Measurements from ENCODE around the gene ADAM12.
"Not testable (repeated sequence)": the region's sequence is repeated elsewhere in the genome, so short reads cannot be mapped to it uniquely, and the experiment has no call there.

The ADAM12 gene

GRCh38 chr10:126402721-126403695, 14.7 kb upstream of the ADAM12 start:
- no peak for DNase-seq

- DNase-seq: no peak
Observed at GRCh38 chr10:126400641-126401040, 12.4 kb upstream of the ADAM12 start.

GRCh38 chr10:126398924-126399323, 10.6 kb upstream of the ADAM12 start:
- DNase-seq: no peak

- no peak for DNase-seq
Observed at GRCh38 chr10:126398383-126398743, 10.1 kb upstream of the ADAM12 start.

- peak; percentile 97 for DNase-seq
Observed at GRCh38 chr10:126397640-126398382, 9.5 kb upstream of the ADAM12 start.

- DNase-seq: no peak
Observed at GRCh38 chr10:126397156-126397555, 8.9 kb upstream of the ADAM12 start.

GRCh38 chr10:126394948-126395347, 6.7 kb upstream of the ADAM12 start:
- DNase-seq: no peak

- no peak for DNase-seq
Observed at GRCh38 chr10:126393076-126393475, 4.8 kb upstream of the ADAM12 start.

GRCh38 chr10:126392469-126392868, 4.2 kb upstream of the ADAM12 start:
- no peak for DNase-seq

GRCh38 chr10:126392068-126392467, 3.8 kb upstream of the ADAM12 start:
- no peak for DNase-seq

GRCh38 chr10:126391192-126391885, 3.1 kb upstream of the ADAM12 start:
- peak; percentile 39 for DNase-seq

- DNase-seq: no peak
Observed at GRCh38 chr10:126390324-126390723, 2.0 kb upstream of the ADAM12 start.

GRCh38 chr10:126387041-126387921, 996 bp downstream of the ADAM12 start:
- peak; percentile 74 for DNase-seq

GRCh38 chr10:126384269-126384873, 3.9 kb downstream of the ADAM12 start:
- DNase-seq: peak; percentile 93

GRCh38 chr10:126380352-126381076, 7.8 kb downstream of the ADAM12 start:
- DNase-seq: no peak

GRCh38 chr10:126379166-126379565, 9.1 kb downstream of the ADAM12 start:
- DNase-seq: not testable (repeated sequence)

GRCh38 chr10:126376956-126377355, 11.3 kb downstream of the ADAM12 start:
- DNase-seq: peak; percentile 60

- DNase-seq: peak; percentile 65
Observed at GRCh38 chr10:126375926-126376554, 12.2 kb downstream of the ADAM12 start.

GRCh38 chr10:126375299-126375698, 13.0 kb downstream of the ADAM12 start:
- DNase-seq: no peak

GRCh38 chr10:126374435-126374834, 13.8 kb downstream of the ADAM12 start:
- no peak for DNase-seq

GRCh38 chr10:126373972-126374371, 14.3 kb downstream of the ADAM12 start:
- peak; percentile 57 for DNase-seq
